GM21723 (cell line): ENCODE measurements around the gene ANKS1A.
"Not testable (repeated sequence)": the region's sequence is repeated elsewhere in the genome, so short reads cannot be mapped to it uniquely, and the experiment has no call there.

Experiments used
- ATAC-seq: cut with Tn5 transposase; IDR thresholded peaks from one replicate; pipeline ENCODE4 v1.9.1; 2021; ENCODE audit warnings: mild to moderate bottlenecking, moderate library complexity; ENCODE audit not compliant: unreplicated experiment

The ANKS1A gene

DNA sequence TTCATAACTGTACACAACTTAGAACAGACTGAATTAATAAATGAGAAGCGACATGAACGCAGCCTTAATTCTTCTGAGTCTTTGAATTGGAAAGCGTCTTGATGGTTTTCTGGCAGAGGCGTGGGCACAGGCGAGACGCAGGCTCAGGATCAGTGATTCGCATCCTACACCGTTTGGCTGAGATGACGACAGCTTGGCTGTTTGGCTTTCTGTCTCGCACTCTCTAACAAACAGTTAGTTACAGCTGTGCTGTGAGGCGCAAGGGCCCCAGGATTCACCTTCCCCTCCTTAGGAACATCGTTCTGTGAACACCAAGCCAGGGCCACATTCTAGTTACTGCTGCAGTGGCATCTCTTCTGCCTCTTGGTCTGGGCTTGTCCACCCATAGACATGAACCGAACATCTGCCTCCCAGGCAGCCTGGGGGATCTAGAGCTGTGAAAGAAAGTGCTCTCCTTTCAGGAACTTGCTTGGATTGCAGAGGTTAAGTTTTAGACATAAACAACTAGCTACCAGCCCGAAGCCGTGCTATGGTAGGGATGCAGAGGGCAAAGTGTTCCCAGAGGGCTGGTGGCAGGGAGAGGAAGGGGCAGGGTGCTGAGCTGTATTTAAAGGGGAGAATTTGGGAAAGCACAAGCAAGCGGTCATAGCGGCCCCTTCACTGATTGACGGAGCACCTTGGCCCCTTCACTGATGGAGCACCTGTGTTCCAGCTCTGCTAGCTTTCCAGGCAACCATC lies 202.5 kb downstream of the ANKS1A start:
- no peak for ATAC-seq

GRCh38 chr6:35092362-35093117 lies 203.5 kb downstream of the ANKS1A start:
- no peak for ATAC-seq

DNA sequence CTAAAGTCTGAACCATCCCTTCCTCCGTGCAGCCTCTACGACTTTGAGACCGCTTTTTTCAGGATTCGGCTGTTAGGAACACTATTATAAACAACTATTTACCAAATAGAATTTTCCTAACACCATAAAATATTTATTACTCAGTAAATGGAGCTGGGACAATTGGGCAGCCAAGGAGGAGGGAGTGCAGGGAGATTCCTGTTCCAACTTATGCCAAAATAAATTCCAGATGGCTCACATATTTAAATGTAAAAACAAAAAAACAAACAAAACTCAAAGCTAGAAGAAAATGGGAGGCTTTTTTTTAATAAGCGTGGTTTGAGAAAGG lies 204.0 kb downstream of the ANKS1A start:
- ATAC-seq: no peak

GRCh38 chr6:35093783-35094182 lies 204.7 kb downstream of the ANKS1A start:
- ATAC-seq: no peak

DNA sequence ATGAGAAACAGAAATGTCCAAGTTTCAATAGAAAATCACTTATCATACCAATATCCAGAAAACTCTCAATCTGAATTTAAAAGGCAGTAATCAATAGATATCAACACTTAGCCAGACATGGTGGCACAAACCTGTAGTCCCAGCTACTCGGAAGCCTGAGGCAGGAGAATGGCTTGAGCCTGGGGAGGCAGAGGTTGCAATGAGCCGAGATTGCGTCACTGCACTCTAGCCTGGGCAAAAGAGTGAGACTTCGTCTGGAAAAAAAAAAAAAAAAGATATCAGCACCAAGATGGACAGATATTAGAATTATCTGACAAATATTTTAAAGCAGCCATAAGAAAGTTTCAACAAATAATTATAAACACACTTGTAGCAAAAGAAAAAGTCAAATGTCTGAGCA lies 205.1 kb downstream of the ANKS1A start:
- no peak for ATAC-seq

GRCh38 chr6:35096129-35096862 lies 207.2 kb downstream of the ANKS1A start:
- no peak for ATAC-seq

- no peak for ATAC-seq
These were observed 210.1 kb downstream of the ANKS1A start for GRCh38 chr6:35099116-35099515.

DNA sequence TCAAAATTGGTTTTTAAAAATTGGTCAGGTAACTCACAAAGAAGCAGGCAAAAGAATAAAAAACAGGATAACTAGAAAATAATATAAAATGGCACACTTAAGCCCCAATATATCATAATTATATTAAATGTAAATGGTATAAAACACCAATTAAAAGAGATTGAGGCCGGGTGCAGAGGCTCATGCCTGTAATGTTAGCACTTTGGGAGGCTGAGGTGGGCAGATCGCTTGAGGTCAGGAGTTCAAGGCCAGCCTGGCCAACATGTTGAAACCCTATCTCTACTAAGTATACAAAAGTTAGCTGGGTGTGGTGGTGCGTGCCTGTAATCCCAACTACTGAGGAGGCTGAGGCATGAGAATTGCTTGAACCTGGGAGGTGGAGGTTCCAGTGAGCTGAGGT lies 216.0 kb downstream of the ANKS1A start:
- no peak for ATAC-seq

DNA sequence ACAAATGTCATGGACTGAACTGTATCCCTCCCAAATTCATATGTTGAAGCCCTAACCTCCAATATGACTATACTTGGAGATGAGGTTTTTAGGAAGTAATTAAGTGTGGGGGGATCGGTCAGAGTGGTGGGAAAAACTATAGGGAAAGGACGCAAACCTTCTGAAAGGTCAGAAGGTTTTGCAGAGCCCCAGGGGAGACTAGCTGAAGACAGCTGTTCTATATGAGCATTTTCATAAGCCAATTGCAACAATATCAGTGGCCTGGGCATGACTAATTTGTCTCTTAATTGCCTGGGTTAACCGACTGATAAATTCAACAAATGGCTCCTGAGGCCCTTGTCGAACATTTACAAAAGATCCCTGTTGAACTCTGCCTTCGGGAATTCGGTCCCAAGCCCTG lies 217.0 kb downstream of the ANKS1A start:
- not testable (repeated sequence) for ATAC-seq

DNA sequence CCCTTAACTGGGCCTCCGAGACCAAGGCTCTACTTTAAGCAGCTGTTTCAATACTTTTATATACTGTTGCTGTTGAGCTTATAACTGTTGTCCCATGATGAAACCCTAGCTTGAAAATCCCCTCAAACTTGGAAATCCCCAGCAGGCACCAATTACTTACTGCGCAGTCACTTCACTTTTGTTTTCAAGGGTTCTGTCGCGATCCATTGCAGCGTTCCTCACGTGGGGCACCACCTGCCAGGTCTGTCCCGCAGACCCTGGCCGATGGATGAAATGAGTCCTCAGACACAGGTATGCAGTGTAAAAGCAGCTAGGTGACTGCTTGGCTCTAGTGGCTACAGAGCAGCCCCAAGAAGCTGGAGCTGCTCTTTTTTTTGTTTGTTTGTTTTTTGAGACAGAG lies 218.2 kb downstream of the ANKS1A start:
- ATAC-seq: not testable (repeated sequence)

DNA sequence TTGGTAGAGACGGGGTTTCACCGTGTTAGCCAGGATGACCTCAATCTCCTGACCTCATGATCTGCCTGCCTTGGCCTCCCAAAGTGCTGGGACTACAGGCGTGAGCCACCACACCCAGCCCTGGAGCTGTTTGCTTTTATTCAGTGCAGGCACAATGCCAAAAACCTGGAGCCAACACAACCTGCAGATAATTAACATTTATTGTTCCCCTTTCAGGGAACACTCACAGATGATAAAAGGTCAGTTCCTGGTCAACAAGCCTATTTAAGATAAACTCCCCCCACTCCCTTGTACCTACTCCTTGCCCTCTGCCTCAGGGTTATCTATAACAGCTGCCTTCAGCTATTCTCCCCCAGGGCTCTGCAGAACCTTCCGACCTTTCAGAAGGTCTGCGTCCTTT lies 218.7 kb downstream of the ANKS1A start:
- ATAC-seq: not testable (repeated sequence)

DNA sequence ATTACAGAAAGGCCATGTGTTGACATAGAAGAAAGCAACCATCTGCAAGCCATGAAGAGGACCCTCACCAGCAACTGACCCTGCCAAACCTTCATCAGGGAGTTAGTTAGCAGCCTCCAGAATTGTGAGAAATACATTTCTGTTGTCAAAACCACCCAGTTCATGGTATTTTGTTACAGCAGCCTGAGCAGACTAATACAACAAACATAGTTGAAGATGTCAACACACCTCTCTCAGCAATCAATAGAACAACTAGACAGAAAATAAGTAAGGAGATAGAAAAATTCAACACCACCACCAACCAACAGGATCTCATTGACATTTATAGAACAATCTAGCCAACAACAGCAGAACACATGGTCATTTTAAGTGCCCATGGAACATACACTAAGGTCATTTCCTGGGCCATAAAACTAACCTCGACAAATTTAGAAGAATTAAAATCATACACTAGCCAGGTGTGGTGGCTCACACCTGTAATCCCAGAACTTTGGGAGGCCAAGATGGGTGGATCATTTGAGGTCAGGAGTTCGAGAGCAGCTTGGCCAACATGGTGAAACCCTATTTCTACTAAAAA lies 219.3 kb downstream of the ANKS1A start:
- no peak for ATAC-seq

GRCh38 chr6:35120746-35121145 lies 231.7 kb downstream of the ANKS1A start:
- no peak for ATAC-seq

- no peak for ATAC-seq
These were observed 235.3 kb downstream of the ANKS1A start for GRCh38 chr6:35124356-35124755.

DNA sequence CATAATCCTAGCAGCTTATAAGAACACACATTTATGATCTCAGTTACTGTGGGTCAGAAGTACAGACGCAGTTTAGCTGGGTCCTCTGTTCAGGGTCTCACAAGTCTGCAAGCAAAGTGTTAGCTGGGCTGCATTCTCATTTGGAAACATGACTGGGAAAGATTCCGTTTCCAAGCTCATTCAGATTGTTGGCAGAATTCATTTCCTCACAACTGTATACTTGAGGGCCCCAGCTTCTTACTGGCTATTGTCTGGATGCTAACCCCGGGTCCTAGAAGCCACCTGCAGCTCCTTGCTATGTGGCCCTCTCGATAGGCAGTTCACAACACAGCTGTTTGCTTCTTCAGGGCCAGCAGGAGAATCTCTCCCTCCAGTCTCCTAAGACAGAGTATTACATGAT lies 239.0 kb downstream of the ANKS1A start:
- no peak for ATAC-seq

- no peak for ATAC-seq
These were observed 239.4 kb downstream of the ANKS1A start for GRCh38 chr6:35128496-35128895.

DNA sequence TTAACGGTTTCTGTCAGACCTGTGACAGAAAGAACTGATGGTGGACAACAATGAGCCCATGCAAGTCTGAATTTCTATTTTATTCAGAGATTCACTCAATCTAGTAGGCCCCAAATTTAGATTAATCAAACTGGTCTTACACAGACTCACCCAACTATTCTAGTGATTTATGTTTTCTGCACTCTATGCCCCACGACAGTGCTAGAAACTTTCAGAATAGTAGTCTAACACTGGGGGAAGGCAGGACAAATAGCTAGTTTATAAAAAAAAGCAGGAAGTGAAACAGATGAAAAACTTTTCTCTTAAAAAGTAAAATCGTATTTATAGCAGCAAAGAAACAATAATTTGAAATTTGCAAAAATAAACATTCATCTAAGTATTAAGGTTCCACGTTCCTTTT lies 247.1 kb downstream of the ANKS1A start:
- ATAC-seq: no peak

DNA sequence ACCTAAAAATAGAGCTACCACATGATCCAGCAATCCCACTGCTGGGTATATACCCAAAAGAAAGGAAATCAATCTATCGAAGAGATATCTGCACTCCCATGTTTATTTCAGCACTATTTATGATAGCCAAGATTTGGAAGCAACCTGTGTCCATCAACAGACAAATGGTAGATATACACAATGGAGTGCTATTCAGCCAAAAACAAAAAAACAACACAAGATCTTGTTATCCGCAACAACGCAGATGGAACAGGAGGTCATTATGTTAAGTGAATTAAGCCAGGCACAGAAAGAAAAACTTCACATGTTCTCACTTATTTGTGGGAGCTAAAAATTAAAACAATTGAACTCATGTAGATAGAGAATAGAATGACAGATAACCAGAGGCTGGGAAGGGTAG lies 249.1 kb downstream of the ANKS1A start:
- ATAC-seq: not testable (repeated sequence)

DNA sequence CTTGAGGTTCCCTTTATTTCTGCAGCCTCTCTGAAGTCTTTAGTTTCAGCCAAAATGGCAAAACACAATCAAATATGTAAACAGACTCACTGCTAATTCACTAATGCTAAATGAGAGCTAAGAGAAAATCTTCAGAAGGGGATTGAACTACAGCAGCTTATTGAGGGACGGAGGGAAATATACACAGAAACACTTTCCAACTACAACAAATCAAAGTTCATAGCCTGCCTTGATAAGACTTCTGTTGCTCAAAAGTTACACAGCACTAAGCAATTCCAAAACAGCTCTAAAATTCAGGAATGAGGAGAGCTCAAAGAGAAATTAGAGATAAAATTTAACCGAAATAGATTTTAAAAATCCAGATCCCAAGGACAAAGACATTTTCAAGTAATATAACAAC lies 250.4 kb downstream of the ANKS1A start:
- no peak for ATAC-seq

DNA sequence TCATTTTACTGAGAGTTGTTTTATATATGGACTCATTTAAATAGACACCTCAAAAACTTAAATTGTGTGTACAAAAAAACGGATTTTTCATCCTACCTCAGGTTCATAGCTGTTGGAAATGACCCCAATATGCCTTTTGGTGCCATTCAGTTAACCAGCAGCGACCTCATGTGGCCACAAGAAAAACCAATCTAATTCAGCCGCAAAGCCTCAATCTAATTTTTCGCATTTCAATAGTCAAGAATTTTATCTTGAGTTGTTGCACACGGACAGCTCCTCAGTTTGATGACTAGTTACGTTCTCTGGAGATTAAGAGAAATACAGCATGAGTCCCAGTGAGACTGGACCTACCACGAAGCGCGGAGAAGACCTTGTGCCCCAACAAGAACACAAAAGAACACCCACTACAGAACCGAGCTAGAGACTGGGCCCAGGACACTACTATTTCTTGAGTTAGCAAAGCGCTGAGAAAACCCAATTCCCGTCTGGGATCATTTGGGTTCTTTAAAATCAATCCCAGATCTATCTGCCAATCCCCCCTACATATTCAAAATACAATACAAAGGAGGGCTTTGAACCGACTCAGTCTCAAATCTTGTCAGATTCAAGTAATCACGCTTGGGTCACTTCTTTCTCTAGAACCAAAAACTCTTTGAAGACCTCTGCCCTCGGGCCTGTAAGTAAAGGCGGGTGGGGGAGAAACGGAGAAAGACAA lies 251.0 kb downstream of the ANKS1A start:
- ATAC-seq: no peak

- no peak for ATAC-seq
These were observed 251.6 kb downstream of the ANKS1A start for GRCh38 chr6:35140639-35141006.
